Measurements from ENCODE around the gene CCDC180.

DNA sequence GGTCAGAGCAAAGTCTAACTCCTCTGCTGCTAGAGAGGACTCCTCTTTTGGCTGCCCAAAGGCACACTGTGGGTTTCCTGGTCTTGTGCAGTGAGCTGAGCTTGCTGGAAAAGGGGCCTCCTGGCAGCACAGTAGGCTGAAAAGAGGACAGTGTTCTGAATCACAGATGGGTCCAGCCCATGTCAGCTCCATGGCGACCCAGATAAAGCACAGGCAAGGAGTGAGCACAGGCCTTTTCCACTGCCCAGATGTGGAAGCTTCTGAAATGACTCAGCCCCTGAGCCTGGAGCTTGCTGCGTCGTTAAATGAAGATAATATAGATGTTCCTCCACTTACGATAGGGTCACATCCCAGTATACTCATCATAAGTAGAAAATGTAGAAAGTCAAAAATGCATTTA lies 8.1 kb downstream of the CCDC180 start:
- TF ChIP-seq, protein P1, sequence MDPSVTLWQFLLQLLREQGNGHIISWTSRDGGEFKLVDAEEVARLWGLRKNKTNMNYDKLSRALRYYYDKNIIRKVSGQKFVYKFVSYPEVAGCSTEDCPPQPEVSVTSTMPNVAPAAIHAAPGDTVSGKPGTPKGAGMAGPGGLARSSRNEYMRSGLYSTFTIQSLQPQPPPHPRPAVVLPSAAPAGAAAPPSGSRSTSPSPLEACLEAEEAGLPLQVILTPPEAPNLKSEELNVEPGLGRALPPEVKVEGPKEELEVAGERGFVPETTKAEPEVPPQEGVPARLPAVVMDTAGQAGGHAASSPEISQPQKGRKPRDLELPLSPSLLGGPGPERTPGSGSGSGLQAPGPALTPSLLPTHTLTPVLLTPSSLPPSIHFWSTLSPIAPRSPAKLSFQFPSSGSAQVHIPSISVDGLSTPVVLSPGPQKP (CRISPR knock-in tag; IDR thresholded peaks at IDR 0.05): no peak
- no peak for TF ChIP-seq SREBF1 (IDR thresholded peaks at IDR 0.05; ENCODE audit: borderline replicate concordance, low read depth, low read length)
- no peak for TF ChIP-seq NFRKB (IDR thresholded peaks at IDR 0.05; ENCODE audit: low read depth)
- no peak for TF ChIP-seq HNRNPK (IDR thresholded peaks at IDR 0.05; ENCODE audit: low read depth, low read length, poor library complexity, severe bottlenecking)
- TF ChIP-seq ZNF146 (CRISPR knock-in tag; IDR thresholded peaks at IDR 0.05; ENCODE audit: unreplicated experiment): no peak
- TF ChIP-seq, protein P2, sequence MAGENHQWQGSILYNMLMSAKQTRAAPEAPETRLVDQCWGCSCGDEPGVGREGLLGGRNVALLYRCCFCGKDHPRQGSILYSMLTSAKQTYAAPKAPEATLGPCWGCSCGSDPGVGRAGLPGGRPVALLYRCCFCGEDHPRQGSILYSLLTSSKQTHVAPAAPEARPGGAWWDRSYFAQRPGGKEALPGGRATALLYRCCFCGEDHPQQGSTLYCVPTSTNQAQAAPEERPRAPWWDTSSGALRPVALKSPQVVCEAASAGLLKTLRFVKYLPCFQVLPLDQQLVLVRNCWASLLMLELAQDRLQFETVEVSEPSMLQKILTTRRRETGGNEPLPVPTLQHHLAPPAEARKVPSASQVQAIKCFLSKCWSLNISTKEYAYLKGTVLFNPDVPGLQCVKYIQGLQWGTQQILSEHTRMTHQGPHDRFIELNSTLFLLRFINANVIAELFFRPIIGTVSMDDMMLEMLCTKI (IDR thresholded peaks at IDR 0.05; ENCODE audit: partially characterized antibody): no peak
- TF ChIP-seq, protein P3, sequence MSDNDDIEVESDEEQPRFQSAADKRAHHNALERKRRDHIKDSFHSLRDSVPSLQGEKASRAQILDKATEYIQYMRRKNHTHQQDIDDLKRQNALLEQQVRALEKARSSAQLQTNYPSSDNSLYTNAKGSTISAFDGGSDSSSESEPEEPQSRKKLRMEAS (CRISPR knock-in tag; IDR thresholded peaks at IDR 0.05): no peak
- TF ChIP-seq MXI1 (IDR thresholded peaks at IDR 0.05; ENCODE audit: low read depth, low read length): no peak
- no peak for TF ChIP-seq POLR2A (conservative IDR thresholded peaks at IDR 0.05)
- no peak for TF ChIP-seq SMAD2 (IDR thresholded peaks at IDR 0.05; ENCODE audit: low read depth, low read length)

Measured in K562 (cell line).